ENCODE data around the gene GPATCH8.

DNA sequence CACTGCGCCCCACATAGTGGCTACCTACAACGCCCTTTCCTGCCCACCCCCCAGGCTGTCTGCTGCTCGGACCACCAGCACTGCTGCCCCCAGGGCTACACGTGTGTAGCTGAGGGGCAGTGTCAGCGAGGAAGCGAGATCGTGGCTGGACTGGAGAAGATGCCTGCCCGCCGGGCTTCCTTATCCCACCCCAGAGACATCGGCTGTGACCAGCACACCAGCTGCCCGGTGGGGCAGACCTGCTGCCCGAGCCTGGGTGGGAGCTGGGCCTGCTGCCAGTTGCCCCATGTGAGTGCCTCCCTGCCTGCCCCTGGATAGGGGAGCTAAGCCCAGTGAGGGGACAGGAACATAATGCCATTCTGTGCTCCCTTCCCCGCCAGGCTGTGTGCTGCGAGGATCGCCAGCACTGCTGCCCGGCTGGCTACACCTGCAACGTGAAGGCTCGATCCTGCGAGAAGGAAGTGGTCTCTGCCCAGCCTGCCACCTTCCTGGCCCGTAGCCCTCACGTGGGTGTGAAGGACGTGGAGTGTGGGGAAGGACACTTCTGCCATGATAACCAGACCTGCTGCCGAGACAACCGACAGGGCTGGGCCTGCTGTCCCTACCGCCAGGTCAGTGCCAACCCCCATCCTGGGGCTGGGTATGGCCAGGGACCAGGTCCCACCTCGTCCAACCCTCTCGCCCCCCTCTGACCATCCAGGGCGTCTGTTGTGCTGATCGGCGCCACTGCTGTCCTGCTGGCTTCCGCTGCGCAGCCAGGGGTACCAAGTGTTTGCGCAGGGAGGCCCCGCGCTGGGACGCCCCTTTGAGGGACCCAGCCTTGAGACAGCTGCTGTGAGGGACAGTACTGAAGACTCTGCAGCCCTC is 151.0 kb downstream of the GPATCH8 start:
- TF ChIP-seq CTCF (IDR thresholded peaks at IDR 0.05) (no peak), POLR2A (IDR thresholded peaks at IDR 0.05) (no peak), EP300 (IDR thresholded peaks at IDR 0.05) (no peak), POLR2AphosphoS5 (IDR thresholded peaks at IDR 0.05) (no peak)
